SH-SY5Y (cell line): ENCODE data around the gene LRRC8C.

Experiments used
- GATA2 ChIP-seq: IDR thresholded peaks from 2 replicates; pipeline ENCODE4 v1.6.1; 2011; ENCODE audit warnings: mild to moderate bottlenecking, low read depth, low read length
- GATA3 ChIP-seq: IDR thresholded peaks from 2 replicates; pipeline ENCODE4 v1.6.1; 2011; ENCODE audit warnings: low read depth, mild to moderate bottlenecking, low read length, moderate library complexity

GRCh38 chr1:89666640-89667039 lies 33.7 kb downstream of the LRRC8C start:
- no peak for TF ChIP-seq GATA2
- TF ChIP-seq GATA3 = no peak
